ENCODE measurements around the gene GLP2R.

GLP2R gene

GRCh38 chr17:9833922-9834321 is 8.2 kb downstream of the GLP2R start:
- Histone ChIP-seq H4K5ac (ENCODE audit: low read length) (no peak overlapping the region), H3K79me1 (ENCODE audit: low read length) (no peaks in the 10 kb centered on the region), H3K9ac (ENCODE audit: low read length) (no peak overlapping the region), H3K79me2 (ENCODE audit: control insufficient read depth, insufficient read depth, low read length) (no peaks in the 10 kb centered on the region), H2BK5ac (ENCODE audit: low read length) (no peak overlapping the region), H3K27me3 (ENCODE audit: insufficient read depth, low read length, poor library complexity) (no peaks in the 10 kb centered on the region), H3K23ac (ENCODE audit: low read length) (no peak overlapping the region), H3K4ac (ENCODE audit: low read depth, low read length) (no peak overlapping the region), H3K4me1 (ENCODE audit: control insufficient read depth, low read depth, low read length) (peaks cover 2% of the 10 kb centered on the region), H2AK5ac (ENCODE audit: low read length) (no peak overlapping the region), H4K8ac (ENCODE audit: low read depth, low read length) (no peak overlapping the region), H3K36me3 (ENCODE audit: control insufficient read depth, insufficient read depth, low read length) (no peaks in the 10 kb centered on the region), H2BK15ac (replicated peaks; ENCODE audit: low read depth) (no peak overlapping the region), H3K4me2 (ENCODE audit: low read length) (no peak overlapping the region), H3K4me3 (ENCODE audit: low read length) (no peak overlapping the region), H2BK120ac (ENCODE audit: low read depth, low read length) (no peak overlapping the region), H3K18ac (ENCODE audit: low read length) (no peak overlapping the region), H3K56ac (ENCODE audit: low read length) (no peak overlapping the region), H3K27ac (ENCODE audit: low read depth, low read length) (no peak overlapping the region)
- DNase-seq: no peak
- WGBS (ENCODE audit: extremely low coverage, insufficient coverage, low lambda C conversion rate): no CpG with 5 or more reads among the region's 4 CpGs

- Histone ChIP-seq H2BK120ac (ENCODE audit: low read depth, low read length) (no peak overlapping the region), H2BK15ac (replicated peaks; ENCODE audit: low read depth) (no peak overlapping the region), H3K36me3 (ENCODE audit: control insufficient read depth, insufficient read depth, low read length) (no peaks in the 10 kb centered on the region), H3K4ac (ENCODE audit: low read depth, low read length) (no peak overlapping the region), H3K79me1 (ENCODE audit: low read length) (no peaks in the 10 kb centered on the region), H2AK5ac (ENCODE audit: low read length) (no peak overlapping the region), H3K4me2 (ENCODE audit: low read length) (no peak overlapping the region), H3K9ac (ENCODE audit: low read length) (no peak overlapping the region), H4K5ac (ENCODE audit: low read length) (no peak overlapping the region), H3K27me3 (ENCODE audit: insufficient read depth, low read length, poor library complexity) (no peaks in the 10 kb centered on the region), H3K27ac (ENCODE audit: low read depth, low read length) (no peak overlapping the region), H3K79me2 (ENCODE audit: control insufficient read depth, insufficient read depth, low read length) (no peaks in the 10 kb centered on the region), H3K18ac (ENCODE audit: low read length) (no peak overlapping the region), H3K4me1 (ENCODE audit: control insufficient read depth, low read depth, low read length) (peaks cover 4% of the 10 kb centered on the region), H4K8ac (ENCODE audit: low read depth, low read length) (no peak overlapping the region), H3K56ac (ENCODE audit: low read length) (no peak overlapping the region), H3K23ac (ENCODE audit: low read length) (no peak overlapping the region), H3K4me3 (ENCODE audit: low read length) (no peak overlapping the region), H2BK5ac (ENCODE audit: low read length) (no peak overlapping the region)
- no CpG with 5 or more reads among the region's 11 CpGs for WGBS (ENCODE audit: extremely low coverage, insufficient coverage, low lambda C conversion rate)
- DNase-seq: no peak
Measured at GRCh38 chr17:9837551-9838471, 12.1 kb downstream of the GLP2R start.

GRCh38 chr17:9839433-9839832 is 13.7 kb downstream of the GLP2R start:
- no peak overlapping the region for H2BK15ac ChIP-seq (replicated peaks; ENCODE audit: low read depth)

GRCh38 chr17:9842057-9842758 is 16.5 kb downstream of the GLP2R start:
- Histone ChIP-seq H3K23ac (ENCODE audit: low read length) (no peak overlapping the region), H3K79me2 (ENCODE audit: control insufficient read depth, insufficient read depth, low read length) (no peaks in the 10 kb centered on the region), H2BK15ac (replicated peaks; ENCODE audit: low read depth) (no peak overlapping the region), H4K8ac (ENCODE audit: low read depth, low read length) (no peak overlapping the region), H2BK120ac (ENCODE audit: low read depth, low read length) (no peak overlapping the region), H3K4me3 (ENCODE audit: low read length) (no peak overlapping the region), H3K36me3 (ENCODE audit: control insufficient read depth, insufficient read depth, low read length) (no peaks in the 10 kb centered on the region), H3K4me2 (ENCODE audit: low read length) (no peak overlapping the region), H3K4ac (ENCODE audit: low read depth, low read length) (no peak overlapping the region), H3K9ac (ENCODE audit: low read length) (no peak overlapping the region), H3K18ac (ENCODE audit: low read length) (no peak overlapping the region), H2BK5ac (ENCODE audit: low read length) (no peak overlapping the region), H3K27ac (ENCODE audit: low read depth, low read length) (no peak overlapping the region), H2AK5ac (ENCODE audit: low read length) (no peak overlapping the region), H3K56ac (ENCODE audit: low read length) (no peak overlapping the region), H3K4me1 (ENCODE audit: control insufficient read depth, low read depth, low read length) (peaks cover 4% of the 10 kb centered on the region), H4K5ac (ENCODE audit: low read length) (no peak overlapping the region), H3K79me1 (ENCODE audit: low read length) (no peaks in the 10 kb centered on the region), H3K27me3 (ENCODE audit: insufficient read depth, low read length, poor library complexity) (no peaks in the 10 kb centered on the region)
- no CpG with 5 or more reads among the region's 14 CpGs for WGBS (ENCODE audit: extremely low coverage, insufficient coverage, low lambda C conversion rate)
- no peak for DNase-seq

More at GRCh38 chr17:9839433-9839832, 13.7 kb downstream of the GLP2R start:
- Histone ChIP-seq H3K4me3 (ENCODE audit: low read length) (no peak overlapping the region), H3K4me2 (ENCODE audit: low read length) (no peak overlapping the region), H3K4me1 (ENCODE audit: control insufficient read depth, low read depth, low read length) (peaks cover 4% of the 10 kb centered on the region), H3K36me3 (ENCODE audit: control insufficient read depth, insufficient read depth, low read length) (no peaks in the 10 kb centered on the region), H3K79me2 (ENCODE audit: control insufficient read depth, insufficient read depth, low read length) (no peaks in the 10 kb centered on the region), H3K23ac (ENCODE audit: low read length) (no peak overlapping the region), H2AK5ac (ENCODE audit: low read length) (no peak overlapping the region), H3K18ac (ENCODE audit: low read length) (no peak overlapping the region), H3K56ac (ENCODE audit: low read length) (no peak overlapping the region), H4K5ac (ENCODE audit: low read length) (no peak overlapping the region), H3K79me1 (ENCODE audit: low read length) (no peaks in the 10 kb centered on the region), H3K27me3 (ENCODE audit: insufficient read depth, low read length, poor library complexity) (no peaks in the 10 kb centered on the region), H2BK5ac (ENCODE audit: low read length) (no peak overlapping the region), H3K9ac (ENCODE audit: low read length) (no peak overlapping the region), H4K8ac (ENCODE audit: low read depth, low read length) (no peak overlapping the region), H3K27ac (ENCODE audit: low read depth, low read length) (no peak overlapping the region), H2BK120ac (ENCODE audit: low read depth, low read length) (no peak overlapping the region), H3K4ac (ENCODE audit: low read depth, low read length) (no peak overlapping the region)
- WGBS (ENCODE audit: extremely low coverage, insufficient coverage, low lambda C conversion rate): no CpG with 5 or more reads among the region's 4 CpGs
- DNase-seq: peak; percentile 60

GRCh38 chr17:9843152-9844010 is 17.7 kb downstream of the GLP2R start:
- no peak for DNase-seq

More at GRCh38 chr17:9843152-9844010, 17.7 kb downstream of the GLP2R start:
- Histone ChIP-seq H3K23ac (ENCODE audit: low read length) (no peak overlapping the region), H2BK15ac (replicated peaks; ENCODE audit: low read depth) (no peak overlapping the region), H4K8ac (ENCODE audit: low read depth, low read length) (no peak overlapping the region), H3K36me3 (ENCODE audit: control insufficient read depth, insufficient read depth, low read length) (no peaks in the 10 kb centered on the region), H3K4me2 (ENCODE audit: low read length) (no peak overlapping the region), H3K4ac (ENCODE audit: low read depth, low read length) (no peak overlapping the region), H3K79me2 (ENCODE audit: control insufficient read depth, insufficient read depth, low read length) (no peaks in the 10 kb centered on the region), H3K27ac (ENCODE audit: low read depth, low read length) (no peak overlapping the region), H2BK120ac (ENCODE audit: low read depth, low read length) (no peak overlapping the region), H2AK5ac (ENCODE audit: low read length) (no peak overlapping the region), H3K18ac (ENCODE audit: low read length) (no peak overlapping the region), H3K27me3 (ENCODE audit: insufficient read depth, low read length, poor library complexity) (no peaks in the 10 kb centered on the region), H3K4me1 (ENCODE audit: control insufficient read depth, low read depth, low read length) (peaks cover 4% of the 10 kb centered on the region), H4K5ac (ENCODE audit: low read length) (no peak overlapping the region), H2BK5ac (ENCODE audit: low read length) (no peak overlapping the region), H3K4me3 (ENCODE audit: low read length) (no peak overlapping the region), H3K56ac (ENCODE audit: low read length) (no peak overlapping the region), H3K79me1 (ENCODE audit: low read length) (no peaks in the 10 kb centered on the region), H3K9ac (ENCODE audit: low read length) (no peak overlapping the region)
- no CpG with 5 or more reads among the region's 14 CpGs for WGBS (ENCODE audit: extremely low coverage, insufficient coverage, low lambda C conversion rate)

All from mesendoderm (in vitro differentiated cells).